H9 (cell line): ENCODE measurements around the gene KCNIP1. TPM values are rescaled to one million over a fixed set of nuclear protein-coding genes. Genes with fewer than 3 reads are reported as not detected.

Experiments
- DNase-seq: peaks from one replicate; pipeline ENCODE4 v3.0.0-alpha.2; 2017
- H2AFZ ChIP-seq: one replicate; pipeline ENCODE4 v1.6.1; 2013; ENCODE audit warnings: mild to moderate bottlenecking, low read length, control low read depth, moderate library complexity
- H2AK5ac ChIP-seq: 2 replicates; pipeline ENCODE4 v1.6.1; 2013; ENCODE audit warnings: low read length, control low read depth, mixed read lengths; ENCODE audit not compliant: insufficient read length
- H2BK120ac ChIP-seq: one replicate; pipeline ENCODE4 v1.6.1; 2013; ENCODE audit warnings: low read depth, mild to moderate bottlenecking, low read length, control low read depth, inconsistent platforms; ENCODE audit not compliant: poor library complexity, severe bottlenecking
- H2BK12ac ChIP-seq: 2 replicates; pipeline ENCODE4 v1.6.1; 2013; ENCODE audit warnings: low read length, control low read depth, mixed read lengths, low read depth; ENCODE audit not compliant: insufficient read length
- H2BK15ac ChIP-seq: 2 replicates; pipeline ENCODE4 v1.6.1; 2013; ENCODE audit warnings: low read depth, low read length, control low read depth
- H2BK20ac ChIP-seq: one replicate; pipeline ENCODE4 v1.6.1; 2013; ENCODE audit warnings: low read depth, mild to moderate bottlenecking, low read length, control low read depth, inconsistent platforms; ENCODE audit not compliant: poor library complexity, severe bottlenecking
- H2BK5ac ChIP-seq: 2 replicates; pipeline ENCODE4 v1.6.1; 2013; ENCODE audit warnings: low read length, control low read depth, mixed read lengths; ENCODE audit not compliant: insufficient read length
- H3K14ac ChIP-seq: 2 replicates; pipeline ENCODE4 v1.6.1; 2013; ENCODE audit warnings: low read length, control low read depth; ENCODE audit not compliant: insufficient read depth
- H3K18ac ChIP-seq: 2 replicates; pipeline ENCODE4 v1.6.1; 2013; ENCODE audit warnings: low read depth, mild to moderate bottlenecking, mixed read lengths, low read length, control low read depth; ENCODE audit not compliant: insufficient read length
- H3K23ac ChIP-seq: 2 replicates; pipeline ENCODE4 v1.6.1; 2013; ENCODE audit warnings: low read length, control low read depth, mixed read lengths, low read depth; ENCODE audit not compliant: insufficient read length
- H3K23me2 ChIP-seq: 2 replicates; pipeline ENCODE4 v1.6.1; 2013; ENCODE audit warnings: low read depth, mild to moderate bottlenecking, mixed read lengths, low read length, control low read depth; ENCODE audit not compliant: insufficient read length, poor library complexity, severe bottlenecking
- H3K27ac ChIP-seq: 2 replicates; pipeline ENCODE4 v1.5.1; 2013; ENCODE audit warnings: low read length, control low read depth, mixed read lengths, low read depth; ENCODE audit not compliant: insufficient read length
- H3K27me3 ChIP-seq: 2 replicates; pipeline ENCODE4 v1.6.1; 2013; ENCODE audit warnings: low read length, control low read depth, inconsistent platforms; ENCODE audit not compliant: insufficient read depth
- H3K4ac ChIP-seq: 2 replicates; pipeline ENCODE4 v1.6.1; 2013; ENCODE audit warnings: low read depth, mild to moderate bottlenecking, control low read depth, inconsistent platforms, low read length, moderate library complexity
- H3K4me1 ChIP-seq: 2 replicates; pipeline ENCODE4 v1.6.1; 2013; ENCODE audit warnings: low read length, control low read depth, inconsistent platforms; ENCODE audit not compliant: insufficient read depth
- H3K4me2 ChIP-seq: 2 replicates; pipeline ENCODE4 v1.6.1; 2013; ENCODE audit warnings: low read length, control low read depth, mixed read lengths; ENCODE audit not compliant: insufficient read length, insufficient read depth
- H3K56ac ChIP-seq: 2 replicates; pipeline ENCODE4 v1.6.1; 2013; ENCODE audit warnings: low read depth, mild to moderate bottlenecking, mixed read lengths, low read length, control low read depth; ENCODE audit not compliant: insufficient read length
- H3K79me1 ChIP-seq: 2 replicates; pipeline ENCODE4 v1.6.1; 2013; ENCODE audit warnings: low read depth, mild to moderate bottlenecking, moderate library complexity, low read length, control low read depth, inconsistent platforms; ENCODE audit not compliant: insufficient read depth, poor library complexity, severe bottlenecking
- H3K79me2 ChIP-seq: 2 replicates; pipeline ENCODE4 v1.6.1; 2013; ENCODE audit warnings: low read length, control low read depth, inconsistent platforms; ENCODE audit not compliant: insufficient read depth
- H3K9ac ChIP-seq: 2 replicates; pipeline ENCODE4 v1.6.1; 2013; ENCODE audit warnings: low read length, control low read depth, mixed read lengths; ENCODE audit not compliant: insufficient read length; ENCODE audit errors: extremely low read depth
- H3K9me3 ChIP-seq: one replicate; pipeline ENCODE4 v1.6.1; 2013; ENCODE audit warnings: low read depth, low read length, inconsistent platforms; ENCODE audit not compliant: control insufficient read depth
- H3T11ph ChIP-seq: one replicate; pipeline ENCODE4 v1.6.1; 2013; ENCODE audit warnings: mild to moderate bottlenecking, low read length, control low read depth, inconsistent platforms
- H4K20me1 ChIP-seq: one replicate; pipeline ENCODE4 v1.6.1; 2013; ENCODE audit not compliant: control insufficient read depth, insufficient read length, insufficient read depth
- H4K5ac ChIP-seq: 2 replicates; pipeline ENCODE4 v1.6.1; 2013; ENCODE audit warnings: low read depth, mild to moderate bottlenecking, mixed read lengths, low read length, control low read depth; ENCODE audit not compliant: insufficient read length
- H4K8ac ChIP-seq: replicated peaks from 2 replicates; pipeline ENCODE4 v1.6.1; 2013; ENCODE audit warnings: low read length, control low read depth, mixed read lengths, low read depth; ENCODE audit not compliant: insufficient read length
- H4K91ac ChIP-seq: 2 replicates; pipeline ENCODE4 v1.6.1; 2013; ENCODE audit warnings: low read depth, mild to moderate bottlenecking, moderate library complexity, mixed read lengths, low read length, control low read depth; ENCODE audit not compliant: insufficient read length
- H3K27ac Mint-ChIP-seq, 3 experiments: 2 replicates in 2 of 3; 3 replicates in 1 of 3; pipeline ENCODE4 v1.8.0; 2020 to 2021; ENCODE audit warnings: mixed read lengths in 3 of 3, mild to moderate bottlenecking in 1 of 3, moderate library complexity in 1 of 3
- H3K27me3 Mint-ChIP-seq: 2 replicates; pipeline ENCODE4 v1.8.0; 2021; ENCODE audit warnings: low read depth, mild to moderate bottlenecking, moderate library complexity, mixed read lengths
- H3K36me3 Mint-ChIP-seq, 3 experiments: 2 replicates in 2 of 3; 3 replicates in 1 of 3; pipeline ENCODE4 v1.8.0; 2020 to 2021; ENCODE audit warnings: low read depth in 3 of 3, mixed read lengths in 3 of 3; ENCODE audit not compliant: insufficient read depth in 1 of 3
- H3K4me1 Mint-ChIP-seq, 2 experiments: 2 replicates each; pipeline ENCODE4 v1.8.0; 2020; ENCODE audit warnings: mixed read lengths in 2 of 2
- H3K4me3 Mint-ChIP-seq, 2 experiments: 2 replicates in 1 of 2; 3 replicates in 1 of 2; pipeline ENCODE4 v1.8.0; 2020 to 2021; ENCODE audit warnings: mild to moderate bottlenecking in 2 of 2, mixed read lengths in 2 of 2, moderate library complexity in 1 of 2
- H3K9me3 Mint-ChIP-seq, 2 experiments: 2 replicates in 1 of 2; 3 replicates in 1 of 2; pipeline ENCODE4 v1.8.0; 2020; ENCODE audit warnings: mild to moderate bottlenecking in 2 of 2, mixed read lengths in 2 of 2, moderate library complexity in 1 of 2
- CTCF ChIP-seq: fragments of 200-600 bp; sonication (generic); conservative IDR thresholded peaks from 3 replicates; pipeline ENCODE4 v1.8.0; 2021; ENCODE audit warnings: antibody characterized with exemption, mild to moderate bottlenecking
- WGBS: extraction: QIAGEN DNeasy Blood & Tissue Kit; methylation state at CpG from one replicate; pipeline ENCODE4 v1.1.7; 2013; ENCODE audit warnings: missing lambda C conversion rate, low lambda C conversion rate, mixed read lengths; ENCODE audit not compliant: insufficient read length; ENCODE audit errors: extremely low coverage; 5-methylcytosine and 5-hydroxymethylcytosine counted together
- total RNA-seq: library from RNA; stranded (reverse); gene quantifications from 2 replicates; pipeline ENCODE4 v1.2.1, GENCODE V29; 2021

Gene KCNIP1
- total RNA-seq, 1 experiment from 2014 or later: 0.63 TPM

- H3K79me2 ChIP-seq: no peaks in the 10 kb centered on the region
- H3K9ac ChIP-seq: no peak overlapping the region
- no peaks in the 10 kb centered on the region for H3K4me1 ChIP-seq
- no peak overlapping the region for H3K14ac ChIP-seq
- TF ChIP-seq CTCF: no peak
- H2BK15ac ChIP-seq: no peak overlapping the region
- Mint-ChIP-seq H3K9me3 (no peaks in the 10 kb centered on the region; a peak in 2 of 5 replicates), H3K27me3 (peaks cover 3% of the 10 kb centered on the region), H3K4me1 (peaks cover 0 to 4% of the 10 kb centered on the region in 2 experiments; a peak in 1 of 4 replicates), H3K4me3 (no peak overlapping the region), H3K36me3 (no peaks in the 10 kb centered on the region; a peak in 3 of 7 replicates), H3K27ac (no peak overlapping the region)
- H2AFZ ChIP-seq: no peak overlapping the region
- H3K79me1 ChIP-seq: no peaks in the 10 kb centered on the region
- H4K5ac ChIP-seq: no peak overlapping the region
- no peak overlapping the region for H3K4me2 ChIP-seq
- WGBS: no CpG with 5 or more reads among the region's 2 CpGs
- no peak overlapping the region for H2BK120ac ChIP-seq
- no peak overlapping the region for H4K8ac ChIP-seq
- H3K27ac ChIP-seq: no peak overlapping the region
- H4K20me1 ChIP-seq: no peaks in the 10 kb centered on the region
- H2AK5ac ChIP-seq: no peak overlapping the region
- no peak overlapping the region for H3K4ac ChIP-seq
- H2BK20ac ChIP-seq: no peak overlapping the region
- no peak overlapping the region for H3K56ac ChIP-seq
- H3T11ph ChIP-seq: no peak overlapping the region
- H2BK12ac ChIP-seq: no peak overlapping the region
- no peak for DNase-seq
- no peaks in the 10 kb centered on the region for H3K9me3 ChIP-seq
- no peak overlapping the region for H2BK5ac ChIP-seq
- H3K27me3 ChIP-seq: no peaks in the 10 kb centered on the region
- H4K91ac ChIP-seq: no peak overlapping the region
- no peak overlapping the region for H3K18ac ChIP-seq
- no peaks in the 10 kb centered on the region for H3K23me2 ChIP-seq
- H3K23ac ChIP-seq: no peak overlapping the region
These were observed 84.0 kb downstream of the KCNIP1 start for GRCh38 chr5:170587808-170588207.
